ENCODE measurements around the gene RIC8B.
"Not testable (repeated sequence)": the region's sequence is repeated elsewhere in the genome, so short reads cannot be mapped to it uniquely, and the experiment has no call there.

Gene RIC8B

GRCh38 chr12:106906715-106907114, 132.2 kb downstream of the RIC8B start:
- no peak for FAIRE-seq

- FAIRE-seq = no peak
Observed at GRCh38 chr12:106907411-106907810, 132.9 kb downstream of the RIC8B start.

GRCh38 chr12:106907846-106908245, 133.4 kb downstream of the RIC8B start:
- FAIRE-seq = no peak

GRCh38 chr12:106908561-106908960, 134.1 kb downstream of the RIC8B start:
- no peak for FAIRE-seq

GRCh38 chr12:106910202-106910601, 135.7 kb downstream of the RIC8B start:
- FAIRE-seq = no peak

- no peak for FAIRE-seq
Observed at GRCh38 chr12:106911581-106911980, 137.1 kb downstream of the RIC8B start.

- FAIRE-seq = no peak
Observed at GRCh38 chr12:106913456-106913855, 139.0 kb downstream of the RIC8B start.

GRCh38 chr12:106914796-106915634, 140.5 kb downstream of the RIC8B start:
- no peak for FAIRE-seq

- no peak for FAIRE-seq
Observed at GRCh38 chr12:106915635-106916026, 141.1 kb downstream of the RIC8B start.

GRCh38 chr12:106917503-106917902, 143.0 kb downstream of the RIC8B start:
- no peak for FAIRE-seq

- no peak for FAIRE-seq
Observed at GRCh38 chr12:106918746-106919145, 144.3 kb downstream of the RIC8B start.

GRCh38 chr12:106919910-106920544, 145.5 kb downstream of the RIC8B start:
- peak; percentile 96 for FAIRE-seq

- not testable (repeated sequence) for FAIRE-seq
Observed at GRCh38 chr12:106921976-106922375, 147.5 kb downstream of the RIC8B start.

- FAIRE-seq = not testable (repeated sequence)
Observed at GRCh38 chr12:106923594-106923993, 149.1 kb downstream of the RIC8B start.

GRCh38 chr12:106924268-106924861, 149.9 kb downstream of the RIC8B start:
- FAIRE-seq = no peak

- no peak for FAIRE-seq
Observed at GRCh38 chr12:106926657-106927056, 152.2 kb downstream of the RIC8B start.

GRCh38 chr12:106934277-106934676, 159.8 kb downstream of the RIC8B start:
- FAIRE-seq = no peak
